Myocyte (in vitro differentiated cells): ENCODE data around the gene MYH16. TPM values are rescaled to one million over a fixed set of nuclear protein-coding genes. Genes with fewer than 3 reads are reported as not detected.
"Not testable (repeated sequence)": the region's sequence is repeated elsewhere in the genome, so short reads cannot be mapped to it uniquely, and the experiment has no call there.

Experiments used
- DNase-seq: peaks from one replicate; pipeline ENCODE4 v3.0.0-alpha.2; 2012; ENCODE audit warnings: low read depth
- total RNA-seq: library from RNA; depleted of rRNA; stranded (reverse); fragments of >200 nt; gene quantifications from 2 replicates; pipeline ENCODE4 v1.2.3, GENCODE V29; 2014

The MYH16 gene
- total RNA-seq, 1 donor from 2014 or later = not detected

DNA sequence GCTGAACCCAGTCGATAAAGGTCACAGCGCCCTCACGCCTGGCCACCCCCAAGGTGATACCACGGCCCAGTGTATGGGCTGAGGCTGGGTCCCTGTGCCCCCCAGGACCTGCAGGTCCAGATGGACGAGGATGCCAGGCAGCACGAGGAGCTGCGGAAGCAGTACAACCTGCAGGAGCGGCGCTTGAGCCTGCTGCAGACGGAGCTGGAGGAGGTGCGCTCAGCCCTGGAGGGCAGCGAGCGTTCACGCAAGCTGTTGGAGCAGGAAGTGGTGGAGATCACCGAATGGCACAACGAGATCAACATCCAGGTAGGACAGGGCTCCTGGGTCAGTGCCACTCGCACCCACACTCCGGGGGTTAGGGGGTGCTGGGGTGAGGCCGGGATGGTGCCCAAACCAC is 28.9 kb downstream of the MYH16 start:
- DNase-seq = no peak

DNA sequence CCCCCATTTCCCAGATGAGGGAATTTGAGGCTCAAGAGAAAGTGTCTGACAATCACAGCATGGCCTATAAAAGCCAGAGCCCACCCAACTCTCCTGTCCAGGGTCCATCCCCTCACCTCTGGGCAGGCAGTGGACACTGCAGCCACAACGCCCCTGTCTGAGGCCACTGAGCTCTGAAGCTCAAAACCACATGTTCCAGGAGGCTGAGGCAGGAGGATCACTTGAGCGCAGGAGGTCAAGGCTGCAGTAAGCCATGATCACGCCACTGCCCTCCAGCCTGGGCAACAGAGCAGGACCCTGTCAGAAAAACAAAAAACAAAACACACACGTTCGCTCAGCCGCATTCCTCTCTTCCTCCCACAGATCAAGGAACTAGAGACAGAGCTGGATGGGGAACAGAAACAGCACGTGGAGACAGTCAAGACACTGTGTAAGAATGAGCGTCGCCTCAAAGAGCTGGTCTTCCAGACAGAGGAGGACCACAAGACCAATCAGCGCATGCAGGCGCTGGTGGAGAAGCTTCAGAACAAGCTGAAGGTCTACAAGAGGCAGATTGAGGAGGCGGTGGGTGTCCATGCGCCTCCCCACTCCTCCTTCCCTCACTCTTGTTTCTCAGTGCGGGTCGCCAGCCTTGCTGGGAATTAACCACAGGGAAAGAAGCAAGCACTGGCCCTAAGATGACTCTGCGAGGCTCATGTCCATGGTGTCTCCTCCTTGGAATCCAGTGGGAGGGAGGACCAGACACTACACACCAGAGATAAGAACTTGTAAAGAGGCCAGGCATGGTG is 33.0 kb downstream of the MYH16 start:
- DNase-seq = no peak

DNA sequence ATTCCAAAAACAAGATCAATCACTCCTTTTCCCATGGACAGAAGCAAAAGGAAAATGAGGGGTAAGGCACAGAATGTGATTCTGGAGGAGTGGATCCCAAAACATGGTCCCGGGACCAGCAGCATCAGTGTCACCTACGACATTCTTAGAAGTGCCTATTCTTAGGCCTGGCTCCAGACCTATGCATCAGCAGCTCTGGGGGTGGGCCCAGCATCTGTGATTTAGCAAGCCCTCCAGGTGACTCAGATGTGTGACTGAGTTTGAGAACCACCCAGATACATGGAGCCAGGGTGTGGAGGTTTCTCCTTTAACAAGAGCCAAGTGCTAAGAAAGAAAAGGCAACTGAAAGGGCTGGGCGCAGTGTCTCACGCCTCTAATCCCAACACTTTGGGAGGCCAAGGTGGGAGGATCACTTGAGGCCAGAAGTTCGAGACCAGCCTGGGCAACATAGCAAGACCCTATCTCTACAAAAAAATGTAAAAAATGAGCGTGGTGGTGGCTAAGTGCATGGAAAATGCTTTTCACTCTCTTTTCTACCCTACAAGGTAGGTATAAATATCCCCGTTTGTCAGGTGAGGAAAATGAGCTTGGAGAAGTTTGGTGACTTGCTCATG is 35.9 kb downstream of the MYH16 start:
- DNase-seq = no peak

GRCh38 chr7:99309111-99309510 is 36.5 kb downstream of the MYH16 start:
- no peak for DNase-seq

GRCh38 chr7:99310004-99310403 is 37.4 kb downstream of the MYH16 start:
- DNase-seq = no peak

DNA sequence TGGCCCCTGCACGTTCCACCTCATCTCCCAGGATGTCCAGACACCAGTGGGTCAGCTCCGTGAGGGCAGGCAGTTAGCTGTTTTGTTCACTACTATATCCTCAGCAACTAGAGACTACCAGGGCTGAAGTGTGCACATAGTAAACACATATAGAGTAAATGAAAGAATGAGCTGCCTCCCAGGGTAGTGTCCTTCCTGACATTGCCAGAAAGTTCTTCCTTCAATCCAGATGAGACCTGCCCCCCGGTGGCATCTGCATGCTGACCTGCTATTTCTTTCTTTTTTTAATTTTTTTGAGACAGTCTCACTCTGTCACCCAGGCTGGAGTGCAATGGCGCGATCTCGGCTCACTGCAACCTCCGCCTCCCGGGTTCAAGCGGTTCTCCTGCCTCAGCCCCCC is 39.1 kb downstream of the MYH16 start:
- no peak for DNase-seq

GRCh38 chr7:99312316-99313203 is 39.9 kb downstream of the MYH16 start:
- DNase-seq = peak; percentile 83

DNA sequence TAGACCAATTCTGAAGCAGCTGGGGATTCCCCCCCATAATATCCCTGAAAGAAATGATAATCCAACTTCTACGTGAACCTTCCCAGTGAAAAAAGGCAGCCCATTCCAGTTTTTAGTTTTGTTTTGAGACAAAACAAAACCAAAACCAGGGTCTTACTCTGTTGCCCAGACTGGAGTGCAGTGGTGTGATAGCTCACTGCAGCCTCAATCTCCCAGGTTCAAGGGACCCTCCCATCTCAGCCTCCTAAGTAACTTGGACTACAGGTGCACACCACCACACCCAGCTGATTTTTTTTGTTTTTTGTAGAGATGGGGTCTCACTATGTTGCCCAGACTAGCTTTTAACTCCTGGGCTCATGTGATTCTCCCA is 40.5 kb downstream of the MYH16 start:
- no peak for DNase-seq

DNA sequence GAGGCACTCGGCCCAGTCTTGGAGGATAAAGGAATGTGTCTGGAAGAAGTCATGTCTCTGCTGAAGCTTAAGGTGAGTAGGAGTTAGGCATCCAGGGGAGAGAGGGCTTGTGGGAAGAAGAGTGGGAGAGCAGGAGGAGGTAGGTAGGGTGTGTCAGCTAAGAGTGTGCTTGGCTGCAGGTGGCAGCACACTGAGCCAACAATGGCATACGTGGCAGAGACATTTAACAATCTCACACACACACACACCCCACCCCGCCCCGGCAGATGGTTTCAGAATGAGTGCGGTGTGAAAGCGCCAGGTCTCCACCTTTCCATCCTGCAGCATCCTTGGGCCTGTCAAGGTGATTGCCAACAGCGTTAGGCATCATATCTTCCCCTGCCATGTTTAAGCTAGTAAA is 41.9 kb downstream of the MYH16 start:
- no peak for DNase-seq

DNA sequence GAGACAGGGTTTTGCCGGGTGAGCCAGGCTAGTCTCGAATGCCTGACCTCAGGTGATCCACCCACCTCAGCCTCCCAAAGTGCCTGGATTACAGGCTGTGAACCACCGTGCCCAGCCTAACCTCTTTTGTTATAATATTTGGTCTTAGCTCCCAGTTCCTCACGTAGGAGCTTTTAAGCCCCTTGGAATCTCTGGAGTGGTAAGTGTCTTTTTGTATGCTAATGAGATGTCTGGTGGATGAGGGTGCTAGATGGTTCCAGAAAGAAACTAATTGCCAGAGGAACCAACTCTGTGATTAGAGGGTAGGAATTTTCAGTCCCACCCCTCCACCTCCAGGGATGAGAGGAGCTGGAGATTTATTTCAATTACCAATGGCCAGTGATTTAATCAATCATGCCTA is 47.7 kb downstream of the MYH16 start:
- no peak for DNase-seq

GRCh38 chr7:99322659-99323058 is 50.0 kb downstream of the MYH16 start:
- not testable (repeated sequence) for DNase-seq

GRCh38 chr7:99324559-99324958 is 51.9 kb downstream of the MYH16 start:
- DNase-seq = no peak

DNA sequence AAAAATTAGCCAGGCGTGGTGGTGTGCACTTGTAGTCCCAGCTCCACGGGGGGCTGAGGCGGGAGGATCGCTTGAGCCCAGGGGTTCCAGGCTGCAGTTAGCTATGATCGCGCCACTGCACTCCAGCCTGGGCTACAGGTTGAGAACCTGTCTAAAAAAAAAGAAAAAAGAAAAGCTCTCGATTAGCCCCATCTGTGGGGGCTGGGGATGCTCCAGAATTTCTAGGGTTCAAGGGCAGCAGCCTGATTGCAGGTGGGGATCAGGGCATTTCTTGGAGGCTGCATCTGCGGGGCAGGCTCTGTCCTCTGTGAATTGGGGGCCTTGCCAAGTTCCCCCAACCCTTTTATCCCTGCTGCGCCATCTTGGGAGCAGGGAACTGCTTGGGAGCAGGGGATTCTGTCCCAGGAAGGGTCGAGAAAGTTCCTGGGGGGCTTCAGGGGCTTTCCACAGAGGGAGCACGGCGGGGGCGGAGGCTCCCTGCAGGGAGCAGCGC is 52.4 kb downstream of the MYH16 start:
- no peak for DNase-seq

- DNase-seq = peak; percentile 95
These were observed 53.2 kb downstream of the MYH16 start, which contains the start of gene ARPC1A for GRCh38 chr7:99325592-99326407. TSS of gene ARPC1A (plus strand) at chr7:99325898. CDS start at chr7:99333354, 7,456 bp downstream.

- no peak for DNase-seq
These were observed 53.8 kb downstream of the MYH16 start for GRCh38 chr7:99326408-99326782.

DNA sequence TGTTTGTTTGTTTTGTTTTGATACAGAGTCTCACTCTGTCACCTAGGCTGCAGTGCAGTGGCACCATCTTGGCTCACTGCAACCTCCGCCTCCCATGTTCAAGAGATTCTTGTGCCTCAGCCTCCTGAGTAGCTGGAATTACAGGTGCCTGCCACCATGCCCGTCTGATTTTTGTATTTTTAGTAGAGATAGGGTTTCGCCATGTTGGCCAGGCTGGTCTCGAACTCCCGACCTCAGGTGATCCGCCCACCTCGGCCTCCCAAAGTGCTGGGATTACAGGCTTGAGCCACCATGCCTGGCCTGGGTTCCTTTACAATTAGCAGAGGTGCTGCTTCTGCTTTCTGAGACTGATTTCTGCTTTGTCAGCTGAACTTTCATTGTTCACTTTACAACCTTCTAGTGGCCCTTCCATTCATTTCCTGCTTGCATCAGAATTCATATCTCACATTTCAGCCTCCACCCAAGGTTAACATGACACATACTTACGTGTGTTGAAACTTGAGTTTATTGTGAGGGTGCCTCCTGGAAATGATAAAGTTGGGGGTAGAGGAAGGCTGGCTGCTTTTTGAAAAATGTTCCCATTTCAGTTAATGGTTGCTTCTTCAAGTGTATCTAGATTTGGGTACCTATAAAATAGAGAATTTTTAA is 57.8 kb downstream of the MYH16 start:
- DNase-seq = peak; percentile 37

- DNase-seq = no peak
These were observed 58.4 kb downstream of the MYH16 start for GRCh38 chr7:99331002-99331401.

DNA sequence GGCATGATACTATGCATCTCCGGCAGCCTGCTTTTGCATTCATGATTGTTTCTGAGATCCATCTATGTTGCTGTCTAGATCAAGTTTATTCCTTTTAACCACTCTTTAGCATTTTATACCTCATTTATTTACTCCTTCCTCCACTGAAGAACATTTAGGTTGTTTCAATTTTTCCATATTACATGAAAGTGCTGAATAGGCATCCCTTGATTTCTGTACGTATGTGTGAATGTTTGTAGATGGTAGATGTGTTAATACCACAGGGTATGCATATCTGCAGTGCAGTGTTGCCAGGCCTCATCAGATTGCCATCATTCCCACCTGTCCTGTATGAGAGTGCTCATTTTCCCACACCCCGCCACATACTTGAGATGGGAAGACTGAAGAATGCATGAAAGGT is 67.0 kb downstream of the MYH16 start:
- no peak for DNase-seq

DNA sequence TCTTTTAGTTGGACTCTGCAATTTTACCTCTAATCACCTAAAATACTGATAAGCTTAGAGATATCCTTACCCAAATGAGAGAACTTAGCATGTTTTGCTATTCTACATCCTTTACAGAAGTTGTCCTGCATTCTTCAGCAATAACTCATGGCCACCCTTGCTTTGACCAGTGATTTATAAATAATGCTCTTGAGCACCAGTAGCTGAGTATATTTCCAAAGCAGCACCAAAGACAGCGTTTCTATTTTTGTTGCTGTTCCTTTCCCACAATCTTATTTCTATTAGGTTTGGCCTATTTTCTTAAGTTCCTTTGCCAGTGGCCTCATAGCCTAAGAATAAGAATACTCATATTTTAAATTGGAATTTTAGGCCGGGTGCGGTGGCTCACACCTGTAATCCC is 68.0 kb downstream of the MYH16 start:
- DNase-seq = no peak

DNA sequence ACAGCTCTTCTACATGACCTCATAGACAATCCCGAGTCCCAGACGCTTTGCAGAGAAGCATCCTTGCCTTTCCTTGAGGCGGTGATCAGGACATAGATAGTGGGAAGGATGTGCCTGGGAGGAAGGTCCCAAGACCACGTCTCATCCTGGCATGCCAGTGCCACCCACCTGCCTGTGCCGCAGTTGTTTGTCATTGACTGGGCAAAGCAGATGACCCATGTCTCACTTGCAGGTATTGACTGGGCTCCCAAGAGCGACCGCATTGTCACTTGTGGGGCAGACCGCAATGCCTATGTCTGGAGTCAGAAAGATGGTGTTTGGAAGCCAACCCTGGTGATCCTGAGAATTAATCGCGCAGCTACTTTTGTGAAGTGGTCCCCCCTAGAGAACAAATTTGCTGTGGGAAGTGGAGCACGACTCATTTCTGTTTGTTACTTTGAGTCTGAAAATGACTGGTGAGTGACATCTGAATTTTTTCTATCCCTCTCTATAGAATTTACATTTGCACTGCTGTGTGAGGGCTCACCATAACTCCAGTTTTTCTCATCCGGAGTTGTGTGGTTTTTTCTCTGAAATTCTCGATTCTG is 71.5 kb downstream of the MYH16 start:
- DNase-seq = no peak
